Pancreas (tissue), 10 donors: ENCODE results near the gene PRUNE1. TPM values are rescaled to one million over a fixed set of nuclear protein-coding genes. Genes with fewer than 3 reads are reported as not detected.

Source experiments
- ATAC-seq, 4 donors: fragments of 200-7000 bp; cut with Tn5 transposase; one replicate each; pipeline versions ENCODE4 v1.8.0 to v1.9.1; 2020; ENCODE audit warnings: mild to moderate bottlenecking in 4 of 4, moderate library complexity in 4 of 4
- DNase-seq, 6 donors: peaks; one replicate each; pipeline ENCODE4 v3.0.0-alpha.2; 2020
- FAIRE-seq: peaks from 2 replicates; lab custom pipeline; 2012; peaks lifted over from hg19 to GRCh38; lab: Jason Lieb, UNC
- H3K27ac ChIP-seq, 4 donors: fragments of 200-600 bp; sonication (generic); 1 replicate in 3 of 4; 2 replicates in 1 of 4; pipeline versions ENCODE4 v1.5.0 to v1.8.0; 2020
- H3K27me3 ChIP-seq, 4 donors: fragments of 200-600 bp; one replicate each; pipeline ENCODE4 v1.8.0; 2021
- H3K36me3 ChIP-seq, 3 donors: fragments of 200-600 bp; sonication (generic) in 1 of 3; one replicate each; pipeline versions ENCODE4 v1.5.0 to v1.8.0; 2020 to 2021
- H3K4me1 ChIP-seq, 3 donors: fragments of 200-600 bp; one replicate each; pipeline ENCODE4 v1.8.0; 2021
- H3K4me3 ChIP-seq, 4 donors: fragments of 200-600 bp; sonication (generic) in 2 of 4; one replicate each; pipeline versions ENCODE4 v1.5.0 to v1.8.0; 2020 to 2021
- H3K9me3 ChIP-seq, 4 donors: fragments of 200-600 bp; one replicate each; pipeline ENCODE4 v1.8.0; 2021
- CTCF ChIP-seq, 4 donors: fragments of 200-600 bp; sonication (generic) in 3 of 4; IDR thresholded peaks; one replicate each; pipeline versions ENCODE4 v1.5.0 to v1.8.0; 2021; ENCODE audit warnings: antibody characterized with exemption in 4 of 4
- WGBS, 2 donors: extraction: QIAGEN DNeasy Blood & Tissue Kit; methylation state at CpG; one replicate each; pipeline ENCODE4 v1.1.7; 2013; 5-methylcytosine and 5-hydroxymethylcytosine counted together
- intact Hi-C, 3 donors: fragments of 100-400 bp; cut with DNase I; formaldehyde crosslinking; loops; one replicate each; pipeline versions ENCODE4 v1.11.1 to v1.14.2; 2022
- polyA plus RNA-seq, 2 donors: library from polyadenylated mRNA; stranded (reverse); fragments of 200-250 nt; gene quantifications; one replicate each; pipeline ENCODE4 v1.2.3, GENCODE V29; 2013
- total RNA-seq, 6 donors: library from RNA; stranded (reverse); fragmentation: NEBNext Ultra II Directional in 4 of 6; extraction: Animal tissue kit (Norgen Biotek cat#: 25700) in 4 of 6; gene quantifications; one replicate each; pipeline versions ENCODE4 v1.2.1 to v1.2.4, GENCODE V29; 2021 to 2023
- donor health status: healthy with polysubstance abuse.
- donor health status: DM: no; HTN: no; CAD: no; lungs with moderate emphysema.
- donor health status: DM: no; HTN: no; CAD: no.
- donor health status: control.
- donor health status: control.
- donor health status: Bipolar disorder and iron deficiency.
- donor health status: DM: yes; HTN: yes; CAD: no.
- donor health status: DM: no; HTN: no; CAD: no.
- donor health status: DM: no; HTN: no; CAD: no.
- donor health status: DM: yes; HTN: yes; CAD: no.

PRUNE1 gene
- total and polyA plus RNA-seq, 8 donors = 6.4 to 16.7 (median 8.1) TPM

GRCh38 chr1:150964164-150964489 lies 44.1 kb upstream of the PRUNE1 start:
- Histone ChIP-seq H3K4me3 (no peak overlapping the region), H3K36me3 (peaks cover 0 to 76% (median 54%) of the 10 kb centered on the region in 3 donors), H3K4me1 (peaks cover 0 to 2% (median 0%) of the 10 kb centered on the region in 3 donors), H3K27ac (no peak overlapping the region), H3K27me3 (no peaks in the 10 kb centered on the region), H3K9me3 (no peaks in the 10 kb centered on the region)
- FAIRE-seq = no peak
- no peak for ATAC-seq
- 84% methylated on average over 5 of the region's 5 CpGs for WGBS, 2 donors
- TF ChIP-seq CTCF (IDR thresholded peaks at IDR 0.05) = no peak
- intact Hi-C loops = no loop called here
- DNase-seq = no peak

- TF ChIP-seq CTCF (IDR thresholded peaks at IDR 0.05) = no peak
- no peak for ATAC-seq
- H3K27ac ChIP-seq = no peak overlapping the region
These were observed 42.6 kb upstream of the PRUNE1 start for GRCh38 chr1:150965605-150966004.

GRCh38 chr1:150966011-150966410 lies 42.2 kb upstream of the PRUNE1 start:
- no peak overlapping the region for H3K4me3 ChIP-seq
- intact Hi-C loops = no loop called here
- ATAC-seq (no peak), DNase-seq (no peak), FAIRE-seq (no peak)
- H3K36me3 ChIP-seq = peaks cover 0 to 59% (median 45%) of the 10 kb centered on the region in 3 donors
- no peaks in the 10 kb centered on the region for H3K27me3 ChIP-seq
- no peak overlapping the region for H3K27ac ChIP-seq
- 70 to 85% methylated on average over 6 of the region's 6 CpGs for WGBS, 2 donors
- H3K9me3 ChIP-seq = no peaks in the 10 kb centered on the region
- peaks cover 7 to 19% (median 10%) of the 10 kb centered on the region in 3 donors for H3K4me1 ChIP-seq
- TF ChIP-seq CTCF (IDR thresholded peaks at IDR 0.05) = no peak

More at GRCh38 chr1:150965605-150966004, 42.6 kb upstream of the PRUNE1 start:
- Histone ChIP-seq H3K27me3 (no peaks in the 10 kb centered on the region), H3K4me3 (no peak overlapping the region), H3K36me3 (peaks cover 0 to 64% (median 49%) of the 10 kb centered on the region in 3 donors), H3K4me1 (peaks cover 3 to 15% (median 8%) of the 10 kb centered on the region in 3 donors), H3K9me3 (no peaks in the 10 kb centered on the region)
- DNase-seq (no peak), FAIRE-seq (no peak)
- intact Hi-C loops = no loop called here
- 83 to 89% methylated on average over 4 of the region's 4 CpGs for WGBS, 2 donors

GRCh38 chr1:150967936-150968335 lies 40.3 kb upstream of the PRUNE1 start:
- Histone ChIP-seq H3K4me1 (peaks cover 16 to 35% (median 23%) of the 10 kb centered on the region in 3 donors), H3K4me3 (no peak overlapping the region), H3K27ac (no peak overlapping the region), H3K36me3 (peaks cover 0 to 51% (median 43%) of the 10 kb centered on the region in 3 donors), H3K27me3 (no peaks in the 10 kb centered on the region), H3K9me3 (no peaks in the 10 kb centered on the region)
- FAIRE-seq (no peak), DNase-seq (no peak), ATAC-seq (no peak)
- WGBS, 2 donors = 94 to 97% methylated on average over 13 of the region's 13 CpGs
- TF ChIP-seq CTCF (IDR thresholded peaks at IDR 0.05) = no peak
- intact Hi-C loops = no loop called here

GRCh38 chr1:150968491-150968890 lies 39.8 kb upstream of the PRUNE1 start:
- ATAC-seq = no peak
- Histone ChIP-seq H3K4me3 (no peak overlapping the region), H3K27ac (no peak overlapping the region), H3K27me3 (no peaks in the 10 kb centered on the region), H3K4me1 (peaks cover 16 to 35% (median 23%) of the 10 kb centered on the region in 3 donors), H3K9me3 (no peaks in the 10 kb centered on the region), H3K36me3 (peaks cover 0 to 51% (median 43%) of the 10 kb centered on the region in 3 donors)
- WGBS, 2 donors = 88 to 92% methylated on average over 4 of the region's 4 CpGs
- FAIRE-seq = no peak
- intact Hi-C loops = no loop called here
- DNase-seq = no peak
- no peak for TF ChIP-seq CTCF (IDR thresholded peaks at IDR 0.05)
